ENCODE data around the gene IL31RA.
"Not testable (repeated sequence)": the region's sequence is repeated elsewhere in the genome, so short reads cannot be mapped to it uniquely, and the experiment has no call there.

Gene IL31RA

DNA sequence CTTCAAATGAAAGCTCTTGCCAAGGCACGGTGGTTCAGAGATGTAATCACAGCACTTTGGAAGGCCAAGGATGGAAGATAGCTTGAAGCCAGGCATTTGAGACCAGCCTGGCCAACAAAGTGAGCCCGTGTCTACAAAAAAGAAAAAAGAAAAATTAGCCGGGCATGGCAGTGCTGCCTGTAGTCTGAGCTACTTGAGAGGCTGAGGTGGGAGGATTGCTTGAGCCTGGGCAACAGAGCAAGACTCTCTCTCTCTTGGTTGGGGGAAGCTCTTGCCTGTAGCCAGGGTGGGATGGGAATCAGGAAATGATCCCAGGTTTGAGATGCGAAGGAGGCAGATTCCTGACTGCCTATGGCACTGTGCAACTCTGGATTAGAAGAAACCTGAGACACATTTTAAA is 81.5 kb downstream of the IL31RA start:
- no peak for TF ChIP-seq ZFX (IDR thresholded peaks at IDR 0.05)
- no peak for TF ChIP-seq CTCF (conservative IDR thresholded peaks at IDR 0.05)
- H3K27ac ChIP-seq = no peak overlapping the region

- no peak overlapping the region for H3K27ac ChIP-seq
- TF ChIP-seq CTCF (conservative IDR thresholded peaks at IDR 0.05) = no peak
- TF ChIP-seq ZFX (IDR thresholded peaks at IDR 0.05) = no peak
These were observed 82.4 kb downstream of the IL31RA start for GRCh38 chr5:55933377-55934114.

DNA sequence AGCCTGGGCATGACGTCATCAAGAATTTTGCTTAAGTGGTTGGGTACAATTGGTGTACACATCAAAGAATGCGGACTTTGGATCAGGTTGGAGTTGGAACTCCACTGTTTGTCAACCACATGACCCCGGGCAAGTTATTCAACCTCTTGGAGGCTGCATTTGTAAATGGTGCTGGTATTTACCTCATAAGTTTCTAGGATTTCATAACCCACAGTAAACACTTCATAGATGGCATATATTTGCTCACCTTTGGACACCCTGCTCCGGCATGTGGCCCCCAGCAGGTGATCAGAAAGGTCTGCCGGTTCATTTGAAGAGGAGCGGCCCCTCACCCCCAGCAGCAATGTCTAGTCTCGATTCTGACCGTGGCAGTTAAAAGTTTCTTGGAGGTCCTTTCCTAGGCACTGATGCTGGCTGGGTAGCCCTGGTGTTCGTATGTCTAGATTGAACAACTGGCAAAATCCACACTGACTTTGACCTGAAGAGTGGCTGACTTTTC is 83.0 kb downstream of the IL31RA start:
- no peak overlapping the region for H3K27ac ChIP-seq
- TF ChIP-seq ZFX (IDR thresholded peaks at IDR 0.05) = no peak
- TF ChIP-seq CTCF (conservative IDR thresholded peaks at IDR 0.05) = no peak

DNA sequence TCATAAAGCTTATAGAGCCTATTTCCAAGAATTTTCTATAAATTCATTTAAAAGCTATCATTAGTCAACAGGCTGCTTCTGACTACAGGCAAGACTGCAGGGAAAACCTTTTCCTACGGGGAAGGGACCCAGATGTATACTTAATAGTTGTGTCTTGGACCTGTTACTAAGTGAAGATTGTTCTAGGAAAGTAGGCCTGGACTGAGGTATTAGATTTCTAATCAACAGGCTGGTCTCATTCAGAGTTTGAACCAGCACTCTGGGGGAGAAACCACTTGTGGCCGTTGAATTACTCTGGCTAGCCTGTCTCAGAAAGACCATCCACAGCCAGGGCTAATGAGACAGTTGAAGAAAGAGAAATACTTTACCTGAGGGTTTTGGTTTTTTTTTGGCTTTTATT is 83.6 kb downstream of the IL31RA start:
- H3K27ac ChIP-seq = no peak overlapping the region
- TF ChIP-seq ZFX (IDR thresholded peaks at IDR 0.05) (no peak), CTCF (conservative IDR thresholded peaks at IDR 0.05) (no peak)

- H3K27ac ChIP-seq = no peak overlapping the region
- TF ChIP-seq CTCF (conservative IDR thresholded peaks at IDR 0.05) = no peak
- no peak for TF ChIP-seq ZFX (IDR thresholded peaks at IDR 0.05)
These were observed 84.2 kb downstream of the IL31RA start for GRCh38 chr5:55935371-55935770.

GRCh38 chr5:55936100-55936693 is 85.0 kb downstream of the IL31RA start:
- no peak overlapping the region for H3K27ac ChIP-seq
- TF ChIP-seq CTCF (conservative IDR thresholded peaks at IDR 0.05) = peak; percentile 98
- TF ChIP-seq ZFX (IDR thresholded peaks at IDR 0.05) = no peak

DNA sequence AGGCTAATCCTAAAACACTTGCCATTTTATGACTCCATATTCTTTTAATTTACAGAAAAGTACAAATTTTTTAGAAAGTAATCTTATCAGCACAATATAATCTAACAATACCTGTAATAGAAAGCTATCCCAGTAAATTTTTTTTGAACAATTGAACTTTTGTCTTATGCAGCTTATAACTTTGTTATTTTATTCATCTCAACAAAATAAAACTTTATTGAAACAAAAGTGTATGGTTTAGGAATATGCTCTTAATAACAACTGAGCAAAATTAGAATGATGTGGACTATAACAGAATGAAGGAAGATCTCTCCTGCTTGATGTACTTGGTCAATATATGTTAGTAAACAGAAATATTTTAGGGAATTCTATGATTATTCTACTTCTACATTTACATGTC is 86.4 kb downstream of the IL31RA start:
- not testable (repeated sequence) for H3K27ac ChIP-seq

GRCh38 chr5:55941154-55941553 is 90.0 kb downstream of the IL31RA start:
- not testable (repeated sequence) for H3K27ac ChIP-seq

All from C4-2B (cell line).